IMR-90 (cell line): Measurements from ENCODE around the gene KAZN. TPM values are rescaled to one million over a fixed set of nuclear protein-coding genes. Genes with fewer than 3 reads are reported as not detected.

Experiments
- ATAC-seq: fragments of 200-7000 bp; cut with Tn5 transposase; 2 replicates; pipeline ENCODE4 v1.9.1; 2020; ENCODE audit warnings: low read depth, mild to moderate bottlenecking, moderate library complexity
- BruUV-seq: library from RNA; stranded (reverse); fragments of 400-500 nt; replicated peaks from 2 replicates; lab custom pipeline; 2021; lab: Mats Ljungman, UMichigan
- CTCF ChIA-PET: fragments of 300-600 bp; formaldehyde crosslinking; extraction: SDS; loops from one replicate; lab custom pipeline; 2021; ENCODE audit warnings: antibody characterized with exemption; lab: Yijun Ruan, JAX
- POLR2A ChIA-PET: fragments of 300-600 bp; sonication (Branson Sonifier 250); formaldehyde crosslinking; loops from one replicate; lab custom pipeline; 2022; ENCODE audit warnings: antibody characterized with exemption; ENCODE audit not compliant: unreplicated experiment; lab: Charles Lee
- DNase-seq: peaks from one replicate; pipeline ENCODE4 v3.0.0; 2013
- H2AFZ ChIP-seq: replicated peaks from 2 replicates; pipeline ENCODE3; 2013; ENCODE audit warnings: low read length, mild to moderate bottlenecking; ENCODE audit not compliant: poor library complexity
- H2AK5ac ChIP-seq: 2 replicates; pipeline ENCODE4 v1.6.1; 2013; ENCODE audit warnings: low read depth, low read length, inconsistent platforms
- H2AK9ac ChIP-seq: replicated peaks from 2 replicates; pipeline ENCODE3; 2013; ENCODE audit warnings: mild to moderate bottlenecking, low read depth, low read length, moderate library complexity; ENCODE audit not compliant: poor library complexity
- H2BK120ac ChIP-seq: 2 replicates; pipeline ENCODE4 v1.6.1; 2013; ENCODE audit warnings: low read depth, low read length, inconsistent platforms
- H2BK15ac ChIP-seq: 3 replicates; pipeline ENCODE4 v1.6.1; 2013; ENCODE audit warnings: low read depth, low read length, inconsistent platforms
- H2BK20ac ChIP-seq: 2 replicates; pipeline ENCODE4 v1.6.1; 2013; ENCODE audit warnings: low read depth, mild to moderate bottlenecking, inconsistent platforms, low read length, moderate library complexity
- H2BK5ac ChIP-seq: 2 replicates; pipeline ENCODE4 v1.6.1; 2013; ENCODE audit warnings: mild to moderate bottlenecking, low read depth, low read length, inconsistent platforms; ENCODE audit not compliant: poor library complexity, severe bottlenecking
- H3K14ac ChIP-seq: replicated peaks from 2 replicates; pipeline ENCODE4 v1.6.1; 2013; ENCODE audit warnings: low read depth, low read length, inconsistent platforms
- H3K18ac ChIP-seq: 2 replicates; pipeline ENCODE4 v1.6.1; 2013; ENCODE audit warnings: low read depth, low read length, control low read depth
- H3K23ac ChIP-seq: 2 replicates; pipeline ENCODE4 v1.6.1; 2013; ENCODE audit warnings: low read depth, low read length, inconsistent platforms
- H3K27ac ChIP-seq: 2 replicates; pipeline ENCODE4 v1.5.1; 2013; ENCODE audit warnings: mild to moderate bottlenecking, control low read depth, low read length; ENCODE audit not compliant: insufficient read depth
- H3K27me3 ChIP-seq: 2 replicates; pipeline ENCODE4 v1.6.1; 2013; ENCODE audit warnings: low read length; ENCODE audit not compliant: control insufficient read depth, insufficient read depth
- H3K36me3 ChIP-seq: 2 replicates; pipeline ENCODE4 v1.6.1; 2013; ENCODE audit warnings: low read length, mixed read lengths; ENCODE audit not compliant: control insufficient read depth, insufficient read depth
- H3K4ac ChIP-seq: 2 replicates; pipeline ENCODE4 v1.6.1; 2013; ENCODE audit warnings: low read depth, low read length, inconsistent platforms
- H3K4me1 ChIP-seq: 2 replicates; pipeline ENCODE4 v1.6.1; 2013; ENCODE audit warnings: low read length, mixed read lengths; ENCODE audit not compliant: control insufficient read depth, insufficient read depth
- H3K4me2 ChIP-seq: 2 replicates; pipeline ENCODE4 v1.6.1; 2013; ENCODE audit warnings: low read depth, mild to moderate bottlenecking, control low read depth, low read length, moderate library complexity
- H3K4me3 ChIP-seq: 2 replicates; pipeline ENCODE4 v1.5.1; 2013; ENCODE audit warnings: low read depth, mild to moderate bottlenecking, control low read depth, low read length, moderate library complexity; ENCODE audit not compliant: insufficient read depth
- H3K56ac ChIP-seq: 2 replicates; pipeline ENCODE4 v1.6.1; 2013; ENCODE audit warnings: low read length, inconsistent platforms; ENCODE audit not compliant: insufficient read depth; ENCODE audit errors: extremely low read depth
- H3K79me1 ChIP-seq, 2 experiments: 2 replicates each; pipeline ENCODE4 v1.6.1; 2013; ENCODE audit warnings: low read length in 2 of 2, inconsistent platforms in 1 of 2, low read depth in 1 of 2
- H3K9ac ChIP-seq: 2 replicates; pipeline ENCODE4 v1.6.1; 2013; ENCODE audit warnings: low read depth, low read length, control low read depth
- H3K9me1 ChIP-seq: 2 replicates; pipeline ENCODE4 v1.6.1; 2013; ENCODE audit warnings: low read length, inconsistent platforms; ENCODE audit not compliant: insufficient read depth
- H3K9me3 ChIP-seq: 2 replicates; pipeline ENCODE4 v1.6.1; 2013; ENCODE audit warnings: low read length; ENCODE audit not compliant: control insufficient read depth, insufficient read depth
- H4K20me1 ChIP-seq: 2 replicates; pipeline ENCODE4 v1.6.1; 2013; ENCODE audit warnings: low read length, inconsistent platforms; ENCODE audit not compliant: insufficient read depth
- H4K5ac ChIP-seq: 2 replicates; pipeline ENCODE4 v1.6.1; 2013; ENCODE audit warnings: mild to moderate bottlenecking, low read depth, low read length, control low read depth
- H4K8ac ChIP-seq, 2 experiments: 2 replicates each; pipeline ENCODE4 v1.6.1; 2013; ENCODE audit warnings: low read depth in 2 of 2, low read length in 2 of 2, control low read depth in 1 of 2, inconsistent platforms in 1 of 2
- H4K91ac ChIP-seq: 2 replicates; pipeline ENCODE4 v1.6.1; 2013; ENCODE audit warnings: low read depth, low read length, inconsistent platforms; ENCODE audit not compliant: insufficient read depth
- CEBPB ChIP-seq: IDR thresholded peaks from 2 replicates; pipeline ENCODE4 v1.6.1; 2012; ENCODE audit warnings: low read depth, low read length, improper control_type of control experiment
- FOS ChIP-seq: fragments of 150-350 bp; IDR thresholded peaks from 2 replicates; pipeline ENCODE4 v1.6.1; 2016; ENCODE audit warnings: low read depth, low read length
- MAFK ChIP-seq: IDR thresholded peaks from 2 replicates; pipeline ENCODE4 v1.6.1; 2012; ENCODE audit warnings: low read depth, low read length, improper control_type of control experiment
- RCOR1 ChIP-seq: IDR thresholded peaks from 2 replicates; pipeline ENCODE4 v1.6.1; 2012; ENCODE audit warnings: mild to moderate bottlenecking, low read length, improper control_type of control experiment; ENCODE audit not compliant: insufficient replicate concordance
- RFX5 ChIP-seq: IDR thresholded peaks from 2 replicates; pipeline ENCODE4 v1.8.0; 2012; ENCODE audit warnings: low read depth, mild to moderate bottlenecking, low read length, moderate library complexity
- SMC3 ChIP-seq: fragments of 150-350 bp; IDR thresholded peaks from 2 replicates; pipeline ENCODE4 v1.6.1; 2016; ENCODE audit warnings: low read depth, mild to moderate bottlenecking, antibody characterized with exemption, low read length, moderate library complexity
- WGBS, 2 experiments: methylation state at CpG; one replicate each; pipeline versions ENCODE4 v1.1.5 to v1.1.7; 2013; ENCODE audit warnings: missing lambda C conversion rate in 2 of 2; ENCODE audit not compliant: insufficient read length in 1 of 2; ENCODE audit errors: extremely low coverage in 2 of 2; 5-methylcytosine and 5-hydroxymethylcytosine counted together
- dilution Hi-C: fragments of 300-500 bp; cut with HindIII; formaldehyde crosslinking; loops from one replicate; pipeline ENCODE4 v1.14.3; 2018; ENCODE audit warnings: low sequenced_read_pairs; ENCODE audit not compliant: unreplicated experiment
- in situ Hi-C: fragments of 300-500 bp; cut with MboI; formaldehyde crosslinking; loops from 3 replicates; pipeline ENCODE4 v1.14.3; 2019; ENCODE audit warnings: low sequenced_read_pairs, inconsistent platforms, mixed read lengths
- intact Hi-C: fragments of 100-400 bp; cut with micrococcal nuclease; formaldehyde crosslinking; loops from 2 replicates; pipeline ENCODE4 v1.10.0; 2022
- polyA plus RNA-seq, 3 experiments: library from polyadenylated mRNA; depleted of rRNA; stranded (reverse); fragments of >200 nt; gene quantifications; 2 replicates each; pipeline ENCODE4 v1.2.3, GENCODE V29; 2012; ENCODE audit warnings: low replicate concordance in 1 of 3
- total RNA-seq: library from RNA; depleted of rRNA; stranded (reverse); fragments of >200 nt; gene quantifications from 2 replicates; pipeline ENCODE4 v1.2.3, GENCODE V29; 2012
- TF ChIP-seq, protein P1 (sequence below): fragments of 150-350 bp; IDR thresholded peaks from 2 replicates; pipeline ENCODE4 v1.6.1; 2016; ENCODE audit warnings: low read depth, mild to moderate bottlenecking, low read length, moderate library complexity, borderline replicate concordance

The KAZN gene
- total and polyA plus RNA-seq, 2 of the 4 experiments (the other 2 are of a cell fraction) = 5.2 to 10.5 TPM

- Histone ChIP-seq H2BK5ac (no peak overlapping the region), H3K9me1 (no peaks in the 10 kb centered on the region), H2AK5ac (no peak overlapping the region), H3K27me3 (no peaks in the 10 kb centered on the region), H2AFZ (no peak overlapping the region), H2BK120ac (no peak overlapping the region), H4K5ac (no peak overlapping the region), H4K20me1 (no peaks in the 10 kb centered on the region), H3K9ac (no peak overlapping the region), H3K23ac (no peak overlapping the region), H2BK15ac (no peak overlapping the region), H3K79me1 (no peaks in the 10 kb centered on the region), H3K56ac (no peak overlapping the region), H3K4me2 (no peak overlapping the region), H3K36me3 (no peaks in the 10 kb centered on the region), H3K18ac (no peak overlapping the region), H4K8ac (no peak overlapping the region), H3K9me3 (peaks cover 13% of the 10 kb centered on the region), H3K4me3 (no peak overlapping the region), H3K14ac (no peak overlapping the region), H2AK9ac (no peak overlapping the region), H4K91ac (no peak overlapping the region), H2BK20ac (no peak overlapping the region), H3K27ac (no peak overlapping the region), H3K4me1 (no peaks in the 10 kb centered on the region), H3K4ac (no peak overlapping the region)
- CTCF ChIA-PET = no interaction called here
- intact Hi-C loops = no loop called here
- TF ChIP-seq CEBPB (no peak), SMC3 (no peak), RFX5 (no peak), RCOR1 (no peak), FOS (no peak), MAFK (no peak)
- TF ChIP-seq, protein P1, sequence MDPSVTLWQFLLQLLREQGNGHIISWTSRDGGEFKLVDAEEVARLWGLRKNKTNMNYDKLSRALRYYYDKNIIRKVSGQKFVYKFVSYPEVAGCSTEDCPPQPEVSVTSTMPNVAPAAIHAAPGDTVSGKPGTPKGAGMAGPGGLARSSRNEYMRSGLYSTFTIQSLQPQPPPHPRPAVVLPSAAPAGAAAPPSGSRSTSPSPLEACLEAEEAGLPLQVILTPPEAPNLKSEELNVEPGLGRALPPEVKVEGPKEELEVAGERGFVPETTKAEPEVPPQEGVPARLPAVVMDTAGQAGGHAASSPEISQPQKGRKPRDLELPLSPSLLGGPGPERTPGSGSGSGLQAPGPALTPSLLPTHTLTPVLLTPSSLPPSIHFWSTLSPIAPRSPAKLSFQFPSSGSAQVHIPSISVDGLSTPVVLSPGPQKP = no peak
- ATAC-seq (no peak), DNase-seq (no peak)
- dilution Hi-C loops = no loop called here
- WGBS, 2 experiments = no CpG with 5 or more reads among the region's 3 CpGs
- in situ Hi-C loops = no loop called here
- no TSS peak for BruUV-seq
- POLR2A ChIA-PET = no interaction called here
These were observed 82.7 kb downstream of the KAZN start for GRCh38 chr1:14681182-14681581.
